Natural killer cell treated with Interleukin-12 subunit alpha and Interleukin-12 subunit beta and Interleukin-15 and Interleukin-18, amount 100 ng/mL, for 72 hours (primary cell): ENCODE data around the gene FBLN1. TPM values are rescaled to one million over a fixed set of nuclear protein-coding genes. Genes with fewer than 3 reads are reported as not detected.
"Not testable (repeated sequence)": the region's sequence is repeated elsewhere in the genome, so short reads cannot be mapped to it uniquely, and the experiment has no call there.

ENCODE experiments used
- ATAC-seq, 2 donors: fragments of 150-1000 bp; cut with Tn5 transposase in 1 of 2; sonication (Bioruptor Pico), chemical (Tn5 transposase) in 1 of 2; 2 replicates each; pipeline ENCODE4 v1.10.0; 2021
- DNase-seq: peaks from one replicate; pipeline ENCODE4 v3.0.0; 2022; ENCODE audit warnings: low spot score
- H3K27ac Mint-ChIP-seq, 2 donors: 1 replicate in 1 of 2; 2 replicates in 1 of 2; pipeline ENCODE4 v1.8.0; 2022; ENCODE audit warnings: mixed read lengths in 2 of 2, mild to moderate bottlenecking in 1 of 2, moderate library complexity in 1 of 2
- H3K27me3 Mint-ChIP-seq, 2 donors: 1 replicate in 1 of 2; 2 replicates in 1 of 2; pipeline ENCODE4 v1.8.0; 2022; ENCODE audit warnings: mixed read lengths in 2 of 2
- H3K36me3 Mint-ChIP-seq: one replicate; pipeline ENCODE4 v1.8.0; 2022; ENCODE audit warnings: mixed read lengths
- H3K4me1 Mint-ChIP-seq, 2 donors: 1 replicate in 1 of 2; 2 replicates in 1 of 2; pipeline ENCODE4 v1.8.0; 2022; ENCODE audit warnings: low read depth in 2 of 2, mixed read lengths in 2 of 2, mild to moderate bottlenecking in 1 of 2
- H3K4me3 Mint-ChIP-seq: one replicate; pipeline ENCODE4 v1.8.0; 2022; ENCODE audit warnings: mixed read lengths
- H3K9me3 Mint-ChIP-seq: 2 replicates; pipeline ENCODE4 v1.8.0; 2022; ENCODE audit warnings: mixed read lengths
- total RNA-seq, 2 donors: library from RNA; stranded (reverse); gene quantifications; one replicate each; pipeline ENCODE4 v1.2.3, GENCODE V29; 2022

Gene FBLN1
- total RNA-seq, 2 donors from 2014 or later = not detected

GRCh38 chr22:45483918-45484499, 18.7 kb upstream of the FBLN1 start:
- Mint-ChIP-seq H3K27ac (no peak overlapping the region), H3K4me3 (no peak overlapping the region), H3K4me1 (no peaks in the 10 kb centered on the region), H3K36me3 (no peaks in the 10 kb centered on the region), H3K9me3 (no peaks in the 10 kb centered on the region), H3K27me3 (peaks cover 19 to 40% of the 10 kb centered on the region in 2 donors)
- peak in 1 of 2 donors; percentile 33 for ATAC-seq
- DNase-seq = peak; percentile 42

GRCh38 chr22:45484742-45485141, 17.9 kb upstream of the FBLN1 start:
- Mint-ChIP-seq H3K36me3 (no peaks in the 10 kb centered on the region), H3K4me1 (no peaks in the 10 kb centered on the region), H3K27me3 (peaks cover 19 to 41% of the 10 kb centered on the region in 2 donors)

DNA sequence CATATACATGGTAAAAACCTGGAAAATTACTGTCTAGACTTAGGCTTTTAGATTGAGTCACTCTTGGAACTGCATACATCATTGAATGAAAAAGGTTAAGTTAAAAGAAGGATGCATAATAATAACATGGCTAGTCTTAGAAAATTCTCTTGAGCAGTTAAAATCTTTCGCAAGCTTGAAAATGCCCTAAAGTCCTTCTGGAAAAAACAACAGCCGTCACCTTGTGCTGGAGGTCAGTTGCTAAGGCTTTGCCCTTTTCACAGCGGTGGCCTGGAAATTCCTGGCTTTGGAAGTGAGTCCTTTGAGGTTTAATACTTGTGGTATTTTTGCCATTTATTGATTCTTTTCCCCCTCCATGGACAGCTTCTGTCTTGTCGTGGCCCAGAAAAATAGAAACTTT, 17.4 kb upstream of the FBLN1 start:
- no peak overlapping the region for H3K27ac Mint-ChIP-seq
- H3K27me3 Mint-ChIP-seq = peaks cover 19 to 39% of the 10 kb centered on the region in 2 donors
- H3K9me3 Mint-ChIP-seq = no peaks in the 10 kb centered on the region
- no peak overlapping the region for H3K4me3 Mint-ChIP-seq
- H3K36me3 Mint-ChIP-seq = no peaks in the 10 kb centered on the region
- no peak for ATAC-seq
- no peaks in the 10 kb centered on the region for H3K4me1 Mint-ChIP-seq
- DNase-seq = no peak

More at GRCh38 chr22:45484742-45485141, 17.9 kb upstream of the FBLN1 start:
- ATAC-seq (no peak), DNase-seq (peak; percentile 37)
- Mint-ChIP-seq H3K27ac (no peak overlapping the region), H3K4me3 (no peak overlapping the region), H3K9me3 (no peaks in the 10 kb centered on the region)

GRCh38 chr22:45488764-45489370, 13.8 kb upstream of the FBLN1 start:
- peaks cover 20 to 39% of the 10 kb centered on the region in 2 donors for H3K27me3 Mint-ChIP-seq
- ATAC-seq = no peak

DNA sequence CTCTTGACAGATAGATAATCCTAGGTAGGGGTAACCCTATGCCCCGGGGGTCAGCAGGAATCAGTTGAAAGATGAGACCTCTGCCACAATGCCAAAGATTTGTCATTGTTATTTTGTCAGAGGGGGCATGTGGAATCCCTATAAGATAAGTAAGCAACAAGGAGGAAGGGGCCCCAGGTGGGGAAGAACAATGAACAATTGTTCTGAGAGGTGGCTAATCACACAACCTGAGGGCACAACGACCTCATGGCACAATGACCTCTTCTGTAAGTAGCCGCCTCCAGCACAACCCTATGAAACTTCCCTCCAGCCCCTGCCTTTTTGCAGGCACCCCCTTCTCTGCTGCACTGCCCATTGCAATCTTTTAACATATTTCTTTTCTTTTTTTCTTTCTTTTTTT, 11.8 kb upstream of the FBLN1 start:
- no peaks in the 10 kb centered on the region for H3K4me1 Mint-ChIP-seq
- H3K27ac Mint-ChIP-seq = no peak overlapping the region
- no peaks in the 10 kb centered on the region for H3K9me3 Mint-ChIP-seq
- H3K36me3 Mint-ChIP-seq = no peaks in the 10 kb centered on the region
- peaks cover 19 to 35% of the 10 kb centered on the region in 2 donors for H3K27me3 Mint-ChIP-seq
- no peak overlapping the region for H3K4me3 Mint-ChIP-seq
- no peak for DNase-seq
- ATAC-seq = no peak

More at GRCh38 chr22:45488764-45489370, 13.8 kb upstream of the FBLN1 start:
- no peak overlapping the region for H3K27ac Mint-ChIP-seq
- no peak for DNase-seq
- no peaks in the 10 kb centered on the region for H3K36me3 Mint-ChIP-seq
- no peak overlapping the region for H3K4me3 Mint-ChIP-seq
- H3K9me3 Mint-ChIP-seq = no peaks in the 10 kb centered on the region
- H3K4me1 Mint-ChIP-seq = no peaks in the 10 kb centered on the region

DNA sequence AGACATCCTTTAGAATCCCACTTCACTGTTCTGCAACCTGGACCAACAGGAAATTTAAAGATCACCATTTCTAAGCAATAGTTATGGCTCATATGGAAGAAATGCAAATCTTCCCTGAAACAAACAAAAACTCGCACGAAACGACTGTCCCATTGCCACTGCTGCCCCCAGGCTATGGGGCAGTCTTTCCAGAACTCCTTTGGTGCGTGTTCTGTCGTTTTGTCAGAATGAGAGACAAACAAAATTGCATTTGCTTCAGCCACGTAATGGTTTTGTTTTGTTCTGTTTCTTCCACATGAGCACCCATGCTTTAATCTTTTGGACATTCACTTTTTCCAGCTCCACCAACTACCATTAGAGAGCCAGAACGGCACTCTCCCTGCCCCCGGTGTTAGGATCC, 10.8 kb upstream of the FBLN1 start:
- no peaks in the 10 kb centered on the region for H3K9me3 Mint-ChIP-seq
- no peak overlapping the region for H3K4me3 Mint-ChIP-seq
- DNase-seq (peak; percentile 6), ATAC-seq (no peak)
- no peaks in the 10 kb centered on the region for H3K36me3 Mint-ChIP-seq
- H3K27me3 Mint-ChIP-seq = peaks cover 20 to 35% of the 10 kb centered on the region in 2 donors
- H3K4me1 Mint-ChIP-seq = no peaks in the 10 kb centered on the region
- no peak overlapping the region for H3K27ac Mint-ChIP-seq

- H3K4me3 Mint-ChIP-seq = no peak overlapping the region
- no peaks in the 10 kb centered on the region for H3K4me1 Mint-ChIP-seq
- no peak for ATAC-seq
These were observed 9.4 kb upstream of the FBLN1 start for GRCh38 chr22:45493286-45493771.

GRCh38 chr22:45494306-45494705, 8.4 kb upstream of the FBLN1 start:
- H3K4me1 Mint-ChIP-seq, H3K36me3 Mint-ChIP-seq, ATAC-seq, H3K27ac Mint-ChIP-seq, H3K9me3 Mint-ChIP-seq, H3K4me3 Mint-ChIP-seq: not testable (repeated sequence)
- peaks cover 14 to 23% of the 10 kb centered on the region in 2 donors for H3K27me3 Mint-ChIP-seq
- DNase-seq = peak; percentile 8

More at GRCh38 chr22:45493286-45493771, 9.4 kb upstream of the FBLN1 start:
- Mint-ChIP-seq H3K36me3 (no peaks in the 10 kb centered on the region), H3K27me3 (peaks cover 14 to 30% of the 10 kb centered on the region in 2 donors), H3K27ac (no peak overlapping the region), H3K9me3 (no peaks in the 10 kb centered on the region)
- peak; percentile 35 for DNase-seq

DNA sequence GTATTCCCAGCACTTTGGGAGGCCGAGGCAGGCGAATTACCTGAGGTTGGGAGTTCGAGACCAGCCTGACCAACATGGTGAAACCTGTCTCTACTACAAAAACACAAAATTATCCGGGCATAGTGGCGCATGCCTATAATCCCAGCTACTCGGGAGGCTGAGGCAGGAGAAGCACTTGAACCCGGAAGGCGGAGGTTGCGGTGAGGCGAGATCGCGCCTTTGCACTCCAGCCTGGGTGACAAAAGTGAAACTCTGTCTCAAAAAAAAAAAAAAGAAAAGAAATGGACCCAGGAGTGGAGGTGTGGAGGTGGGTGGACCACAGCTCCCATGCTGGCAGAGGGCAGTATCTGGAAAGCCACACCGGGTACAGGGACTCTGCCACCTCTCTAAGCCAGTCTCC, 7.1 kb upstream of the FBLN1 start:
- peaks cover 21 to 29% of the 10 kb centered on the region in 2 donors for H3K27me3 Mint-ChIP-seq

GRCh38 chr22:45496451-45496941, 6.2 kb upstream of the FBLN1 start:
- H3K27me3 Mint-ChIP-seq = peaks cover 23 to 29% of the 10 kb centered on the region in 2 donors
- ATAC-seq (no peak), DNase-seq (peak; percentile 29)
- no peaks in the 10 kb centered on the region for H3K4me1 Mint-ChIP-seq
- no peaks in the 10 kb centered on the region for H3K36me3 Mint-ChIP-seq
- H3K9me3 Mint-ChIP-seq = no peaks in the 10 kb centered on the region
- H3K27ac Mint-ChIP-seq = no peak overlapping the region
- no peak overlapping the region for H3K4me3 Mint-ChIP-seq

More for the DNA sequence above, 7.1 kb upstream of the FBLN1 start:
- H3K27ac Mint-ChIP-seq, H3K9me3 Mint-ChIP-seq, H3K36me3 Mint-ChIP-seq, ATAC-seq, H3K4me1 Mint-ChIP-seq, H3K4me3 Mint-ChIP-seq: not testable (repeated sequence)
- peak; percentile 29 for DNase-seq

GRCh38 chr22:45497351-45498145, 5.1 kb upstream of the FBLN1 start:
- Mint-ChIP-seq H3K36me3 (no peaks in the 10 kb centered on the region), H3K4me3 (no peak overlapping the region), H3K27ac (no peak overlapping the region), H3K9me3 (no peaks in the 10 kb centered on the region), H3K27me3 (peaks cover 25 to 26% of the 10 kb centered on the region in 2 donors), H3K4me1 (no peaks in the 10 kb centered on the region)
- ATAC-seq = no peak
- peak; percentile 28 for DNase-seq

GRCh38 chr22:45499746-45500145, 2.9 kb upstream of the FBLN1 start:
- no peak for ATAC-seq
- H3K27me3 Mint-ChIP-seq = peaks cover 23 to 24% of the 10 kb centered on the region in 2 donors

DNA sequence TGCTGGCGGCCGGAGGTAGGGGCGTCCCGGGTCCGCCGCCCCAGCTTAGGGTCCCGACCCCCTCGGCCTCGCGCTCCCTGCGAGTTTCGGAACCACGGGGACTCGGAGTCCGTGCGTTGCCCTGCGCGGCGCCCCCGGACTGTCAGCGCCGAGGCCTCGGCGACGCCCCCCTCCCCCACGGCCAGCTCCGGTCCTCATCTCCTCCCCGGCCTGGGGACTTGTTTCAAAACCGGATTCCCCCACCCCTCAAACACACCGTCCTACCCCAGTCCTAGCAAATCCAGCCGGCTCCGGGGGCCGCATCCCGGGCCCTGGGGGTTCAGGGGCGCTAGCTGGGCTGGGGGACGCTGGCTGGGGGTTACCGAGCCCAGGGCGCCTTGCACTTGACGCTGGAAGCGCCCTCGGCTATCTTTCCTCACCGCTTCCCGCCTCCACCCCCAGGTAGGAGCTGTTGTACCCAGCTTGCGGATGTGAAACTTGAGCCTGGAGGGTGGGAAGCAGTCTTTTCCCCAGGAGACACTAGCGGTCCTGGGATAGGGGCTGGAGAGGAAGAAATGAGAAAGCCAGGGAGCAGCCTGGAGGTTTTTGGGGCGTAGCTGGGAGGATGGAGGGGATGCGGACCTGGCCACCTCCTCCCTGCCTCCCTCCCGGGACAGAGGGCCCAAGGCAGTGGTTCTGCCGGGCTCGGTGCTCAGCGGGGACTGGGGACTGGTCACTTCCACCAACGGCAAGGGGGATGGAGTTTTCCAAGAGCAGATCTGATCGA, 550 bp downstream of the FBLN1 start:
- H3K27ac Mint-ChIP-seq = no peak overlapping the region
- DNase-seq (peak; percentile 44), ATAC-seq (no peak)
- H3K9me3 Mint-ChIP-seq = no peaks in the 10 kb centered on the region
- H3K4me3 Mint-ChIP-seq = no peak overlapping the region
- H3K4me1 Mint-ChIP-seq = no peaks in the 10 kb centered on the region
- peaks cover 17 to 23% of the 10 kb centered on the region in 2 donors for H3K27me3 Mint-ChIP-seq
- no peaks in the 10 kb centered on the region for H3K36me3 Mint-ChIP-seq

More at GRCh38 chr22:45499746-45500145, 2.9 kb upstream of the FBLN1 start:
- Mint-ChIP-seq H3K27ac (no peak overlapping the region), H3K36me3 (no peaks in the 10 kb centered on the region), H3K4me3 (no peak overlapping the region), H3K4me1 (no peaks in the 10 kb centered on the region), H3K9me3 (no peaks in the 10 kb centered on the region)
- DNase-seq = peak; percentile 55
